GM21619 (cell line): Measurements from ENCODE around the gene ADCY7.
"Not testable (repeated sequence)": the region's sequence is repeated elsewhere in the genome, so short reads cannot be mapped to it uniquely, and the experiment has no call there.

Experiments used
- ATAC-seq: cut with Tn5 transposase; IDR thresholded peaks from one replicate; pipeline ENCODE4 v1.9.1; 2021; ENCODE audit not compliant: unreplicated experiment

Gene ADCY7

DNA sequence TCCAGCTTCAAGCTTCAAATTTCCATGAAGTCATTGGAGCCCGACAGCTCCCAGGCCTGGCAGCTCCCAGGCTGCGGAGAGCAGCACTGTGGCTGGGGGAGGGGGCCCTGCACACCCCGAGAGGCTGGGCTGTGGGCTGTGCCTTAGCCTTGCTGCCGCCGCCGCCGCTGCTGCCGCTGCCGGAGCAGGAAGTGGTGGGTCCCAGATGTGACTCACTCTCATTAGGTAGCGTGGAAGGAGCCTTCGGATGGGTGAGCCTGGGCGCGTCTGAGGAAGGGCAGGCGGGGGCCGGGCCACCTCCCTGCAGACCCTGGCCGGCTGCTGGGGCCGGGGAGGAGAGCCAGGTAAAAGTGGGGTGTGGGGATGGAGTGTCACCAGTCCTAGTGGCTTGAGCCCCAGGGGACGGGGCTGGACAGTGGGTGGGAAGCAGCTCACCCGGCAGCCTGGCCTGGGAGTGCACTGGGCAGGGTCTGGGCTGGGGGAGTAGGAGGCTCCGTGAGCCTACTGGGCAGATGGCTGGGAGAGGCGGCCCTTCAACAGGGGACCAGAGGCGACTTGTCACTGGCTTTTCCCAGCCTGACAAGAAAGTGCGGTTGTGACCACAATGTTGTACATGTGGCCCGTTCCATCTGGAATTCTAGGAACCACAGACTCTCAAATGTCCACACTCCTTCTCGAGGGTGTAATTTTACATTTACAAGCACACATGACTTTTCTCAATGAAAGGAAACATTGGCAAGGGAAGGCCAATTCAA lies at the start of gene ADCY7:
TSS of gene ADCY7 (plus strand) at position 215 of the 755 bp plus-strand sequence. CDS start 21,629 bp downstream, outside the sequence.
- peak; percentile 82 for ATAC-seq

- no peak for ATAC-seq
Measured at GRCh38 chr16:50219402-50219975, 46.9 kb upstream of the ADCY7 start.

GRCh38 chr16:50224286-50224685 lies 42.1 kb upstream of the ADCY7 start:
- ATAC-seq = no peak

- ATAC-seq = no peak
Measured at GRCh38 chr16:50227120-50227519, 39.2 kb upstream of the ADCY7 start.

- ATAC-seq = no peak
Measured at GRCh38 chr16:50227665-50228064, 38.7 kb upstream of the ADCY7 start.

- ATAC-seq = no peak
Measured at GRCh38 chr16:50228364-50228868, 37.9 kb upstream of the ADCY7 start.

GRCh38 chr16:50229149-50229726 lies 37.1 kb upstream of the ADCY7 start:
- no peak for ATAC-seq

GRCh38 chr16:50234771-50235556 lies 31.4 kb upstream of the ADCY7 start:
- no peak for ATAC-seq

DNA sequence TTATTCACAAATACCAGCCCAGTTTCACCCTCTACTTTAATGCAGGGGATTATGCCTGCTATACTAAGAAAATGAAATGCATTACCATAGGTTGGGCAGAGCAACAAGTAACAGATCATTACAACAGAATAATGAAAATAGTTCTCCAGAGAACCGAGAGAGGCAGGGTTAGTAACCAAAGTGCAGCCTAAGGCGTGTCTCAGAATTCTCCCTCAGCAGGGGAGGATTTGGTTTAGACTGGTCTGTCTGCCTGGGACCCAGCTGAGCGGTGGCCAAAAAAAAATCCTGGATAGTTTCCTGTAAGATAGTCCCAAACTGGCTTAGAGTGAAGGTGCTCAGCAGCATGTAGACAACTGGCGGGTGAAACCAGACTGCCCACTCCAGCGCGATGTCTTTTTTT lies 30.8 kb upstream of the ADCY7 start:
- ATAC-seq = no peak

- ATAC-seq = no peak
Measured at GRCh38 chr16:50238314-50238713, 28.0 kb upstream of the ADCY7 start.

DNA sequence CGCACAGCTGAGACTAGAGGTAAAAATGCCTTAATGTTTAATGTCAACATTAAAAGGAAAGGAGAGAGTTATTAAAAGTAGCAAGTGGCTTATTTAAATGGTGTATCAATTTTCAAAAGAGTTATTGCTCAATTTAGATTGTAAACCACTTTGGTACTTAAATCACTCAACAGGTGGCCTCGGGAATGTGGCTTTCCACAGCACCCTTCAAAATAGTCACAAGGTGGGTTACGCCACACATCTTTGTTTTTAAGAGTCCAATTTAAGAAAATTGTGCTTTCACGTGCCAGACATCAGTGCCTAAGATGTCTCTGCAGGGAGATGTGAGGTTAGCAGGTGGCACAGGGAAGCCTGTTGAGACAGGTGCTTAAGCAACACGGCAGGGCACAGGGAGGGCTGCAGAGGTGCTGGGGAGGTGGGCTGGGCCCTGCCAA lies 27.5 kb upstream of the ADCY7 start:
- ATAC-seq = no peak

- not testable (repeated sequence) for ATAC-seq
Measured at GRCh38 chr16:50243024-50243423, 23.3 kb upstream of the ADCY7 start.

- ATAC-seq = no peak
Measured at GRCh38 chr16:50244140-50244503, 22.2 kb upstream of the ADCY7 start.

DNA sequence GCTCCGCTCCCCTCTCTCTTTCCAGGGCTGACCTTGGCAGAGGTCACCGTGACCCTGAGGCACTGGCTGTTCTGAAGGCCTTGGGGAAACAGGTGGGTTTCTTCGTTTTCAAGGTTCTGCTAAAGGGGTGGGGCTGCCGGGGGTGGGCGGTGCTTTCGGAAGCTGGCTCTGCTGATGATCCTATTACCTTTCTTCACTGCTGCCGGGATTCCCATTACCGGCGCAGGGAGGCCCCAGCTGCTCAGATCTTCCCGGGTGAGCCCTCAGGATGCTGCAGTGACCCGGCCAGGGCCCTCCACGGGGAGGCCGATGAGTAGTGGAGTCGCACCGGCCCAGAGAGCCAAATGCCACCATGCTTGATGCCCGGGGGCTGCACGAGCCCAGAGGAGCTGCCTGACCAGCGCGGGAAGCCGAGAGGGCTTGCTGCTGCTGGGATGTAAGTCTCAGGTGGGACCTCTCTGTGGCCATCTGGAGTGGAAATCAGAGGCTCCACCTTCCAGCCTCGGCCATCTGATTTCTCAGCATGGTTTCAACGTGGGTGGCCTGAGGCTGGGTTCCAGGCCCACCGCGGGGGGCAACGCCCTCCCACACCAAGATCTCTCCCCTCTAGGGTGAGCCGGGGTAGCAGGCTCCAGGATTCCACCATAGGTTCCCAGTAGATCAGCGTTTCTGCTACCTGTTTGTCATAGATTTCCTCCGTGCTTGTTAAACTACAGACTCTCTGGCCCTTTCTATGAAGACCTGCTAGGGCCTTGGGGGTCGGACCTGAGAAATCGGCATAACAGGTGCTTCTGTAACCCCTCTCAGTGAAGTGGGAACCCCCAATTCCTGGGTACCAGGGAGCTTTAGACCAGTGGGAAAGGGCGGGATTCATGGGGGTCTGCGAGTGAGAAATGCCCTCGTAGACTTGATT lies 21.6 kb upstream of the ADCY7 start:
- no peak for ATAC-seq

- peak; percentile 77 for ATAC-seq
Measured at GRCh38 chr16:50245417-50246298, 20.7 kb upstream of the ADCY7 start.

- peak; percentile 32 for ATAC-seq
Measured at GRCh38 chr16:50246299-50247122, 19.8 kb upstream of the ADCY7 start.

GRCh38 chr16:50247123-50247905 lies 19.0 kb upstream of the ADCY7 start:
- no peak for ATAC-seq
